GM10266 (cell line): Measurements from ENCODE around the gene CDC42EP3.

ENCODE experiments used
- DNase-seq: peaks from one replicate; pipeline ENCODE4 v3.0.0; 2012; ENCODE audit errors: extremely low spot score
- TF ChIP-seq, protein P1 (sequence below): IDR thresholded peaks from 2 replicates; pipeline ENCODE4 v1.5.1; 2012; ENCODE audit warnings: mild to moderate bottlenecking, low read depth; ENCODE audit not compliant: control insufficient read depth, insufficient read depth; ENCODE audit errors: missing control alignments

CDC42EP3 gene

DNA sequence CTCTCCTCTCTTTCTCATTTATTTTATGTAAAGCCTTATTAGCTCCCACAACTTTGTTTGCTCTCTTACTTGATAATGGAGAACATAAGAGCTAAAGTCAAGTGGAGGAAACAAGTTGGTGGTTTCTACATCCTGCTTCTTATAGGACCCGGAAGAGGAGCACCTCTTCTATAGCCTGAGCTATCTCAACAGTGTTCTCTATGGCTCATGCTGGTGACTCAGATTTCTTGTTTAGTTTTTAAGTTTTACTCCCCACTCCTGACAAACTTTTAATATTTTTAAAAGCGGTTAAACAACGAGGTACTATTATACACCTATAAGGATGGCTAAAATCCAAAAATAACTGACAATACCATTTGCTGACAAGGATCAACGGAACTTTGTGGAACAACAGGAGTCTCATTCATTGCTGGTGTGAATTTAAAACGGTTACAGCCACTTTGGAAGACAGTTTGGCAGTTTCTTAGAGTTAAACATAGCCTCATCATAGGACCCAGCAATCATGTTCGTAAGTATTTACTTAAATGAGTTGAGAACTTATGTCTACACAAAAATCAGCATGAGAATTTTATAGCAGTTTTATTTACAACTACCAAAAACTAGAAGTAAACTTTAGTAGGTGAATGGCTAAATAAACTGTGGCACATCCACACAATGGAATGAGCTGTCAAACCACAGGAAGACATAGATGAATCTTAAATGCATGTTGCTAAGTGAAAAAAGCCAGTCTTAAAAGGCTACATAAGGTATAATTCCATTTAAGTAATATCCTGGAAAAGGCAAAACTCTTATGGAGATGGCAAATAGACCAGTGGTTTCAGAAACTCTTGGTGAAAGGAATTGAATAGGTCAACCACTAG, 12.7 kb upstream of the CDC42EP3 start:
- DNase-seq = no peak
- TF ChIP-seq, protein P1, sequence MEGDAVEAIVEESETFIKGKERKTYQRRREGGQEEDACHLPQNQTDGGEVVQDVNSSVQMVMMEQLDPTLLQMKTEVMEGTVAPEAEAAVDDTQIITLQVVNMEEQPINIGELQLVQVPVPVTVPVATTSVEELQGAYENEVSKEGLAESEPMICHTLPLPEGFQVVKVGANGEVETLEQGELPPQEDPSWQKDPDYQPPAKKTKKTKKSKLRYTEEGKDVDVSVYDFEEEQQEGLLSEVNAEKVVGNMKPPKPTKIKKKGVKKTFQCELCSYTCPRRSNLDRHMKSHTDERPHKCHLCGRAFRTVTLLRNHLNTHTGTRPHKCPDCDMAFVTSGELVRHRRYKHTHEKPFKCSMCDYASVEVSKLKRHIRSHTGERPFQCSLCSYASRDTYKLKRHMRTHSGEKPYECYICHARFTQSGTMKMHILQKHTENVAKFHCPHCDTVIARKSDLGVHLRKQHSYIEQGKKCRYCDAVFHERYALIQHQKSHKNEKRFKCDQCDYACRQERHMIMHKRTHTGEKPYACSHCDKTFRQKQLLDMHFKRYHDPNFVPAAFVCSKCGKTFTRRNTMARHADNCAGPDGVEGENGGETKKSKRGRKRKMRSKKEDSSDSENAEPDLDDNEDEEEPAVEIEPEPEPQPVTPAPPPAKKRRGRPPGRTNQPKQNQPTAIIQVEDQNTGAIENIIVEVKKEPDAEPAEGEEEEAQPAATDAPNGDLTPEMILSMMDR = no peak

DNA sequence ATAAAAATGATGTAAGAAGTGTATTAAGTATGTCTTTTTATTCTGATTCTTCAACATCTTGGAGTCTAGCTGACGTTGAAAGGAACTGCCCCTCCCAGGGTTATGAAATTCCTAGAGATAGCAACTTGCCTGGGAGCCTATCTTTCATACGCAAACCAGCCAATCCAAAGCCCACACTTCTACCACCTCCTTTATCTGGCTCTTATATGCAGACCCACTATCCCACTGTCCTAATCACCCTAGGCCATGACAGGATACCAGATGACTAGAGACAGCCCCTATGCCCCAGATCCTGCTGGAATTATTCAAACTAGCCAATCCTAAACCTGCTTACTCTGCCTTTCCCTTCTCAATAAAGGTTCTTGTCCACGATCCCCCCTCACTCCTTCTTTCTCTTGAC, 11.8 kb upstream of the CDC42EP3 start:
- DNase-seq = no peak
- TF ChIP-seq, protein P1 = no peak

DNA sequence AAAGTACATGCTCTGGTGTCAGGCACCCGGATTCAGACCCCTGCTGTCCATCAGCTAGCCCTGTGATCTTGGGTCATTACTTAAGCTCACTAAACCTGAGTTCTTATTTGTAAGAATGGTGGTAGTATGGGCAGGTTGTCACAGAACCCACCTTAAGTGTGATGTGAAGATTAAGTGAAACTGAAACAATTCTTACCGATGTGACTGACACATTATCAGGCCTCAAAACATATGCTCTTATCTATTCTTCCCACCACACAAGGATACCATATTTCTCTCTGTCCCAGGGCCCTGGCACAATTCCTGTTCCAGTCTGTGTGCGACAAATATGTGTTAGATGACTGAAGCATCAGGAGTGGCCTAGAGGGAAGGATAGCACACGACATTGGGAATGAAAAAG, 11.0 kb upstream of the CDC42EP3 start:
- no peak for DNase-seq
- TF ChIP-seq, protein P1 = no peak

DNA sequence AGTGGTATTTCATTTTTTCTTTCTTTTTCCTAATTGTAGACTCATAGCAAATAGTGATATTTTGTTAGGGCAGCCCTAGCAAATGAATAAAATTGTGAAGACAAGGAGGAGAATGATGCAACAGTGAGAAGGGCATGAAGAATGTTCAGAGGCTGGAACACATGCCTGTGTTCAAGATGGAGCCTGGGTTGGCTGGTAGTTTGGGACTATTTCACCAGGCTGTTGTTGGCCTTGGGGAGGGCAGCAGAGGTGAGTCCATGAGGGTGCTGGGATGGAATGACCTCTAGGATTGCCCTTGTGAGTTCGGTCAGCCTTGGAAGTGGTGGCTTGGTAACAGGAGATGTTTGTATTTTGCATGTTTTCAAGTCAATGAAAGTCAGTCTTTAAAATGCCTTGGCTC, 10.1 kb upstream of the CDC42EP3 start:
- DNase-seq = no peak
- TF ChIP-seq, protein P1 = no peak

DNA sequence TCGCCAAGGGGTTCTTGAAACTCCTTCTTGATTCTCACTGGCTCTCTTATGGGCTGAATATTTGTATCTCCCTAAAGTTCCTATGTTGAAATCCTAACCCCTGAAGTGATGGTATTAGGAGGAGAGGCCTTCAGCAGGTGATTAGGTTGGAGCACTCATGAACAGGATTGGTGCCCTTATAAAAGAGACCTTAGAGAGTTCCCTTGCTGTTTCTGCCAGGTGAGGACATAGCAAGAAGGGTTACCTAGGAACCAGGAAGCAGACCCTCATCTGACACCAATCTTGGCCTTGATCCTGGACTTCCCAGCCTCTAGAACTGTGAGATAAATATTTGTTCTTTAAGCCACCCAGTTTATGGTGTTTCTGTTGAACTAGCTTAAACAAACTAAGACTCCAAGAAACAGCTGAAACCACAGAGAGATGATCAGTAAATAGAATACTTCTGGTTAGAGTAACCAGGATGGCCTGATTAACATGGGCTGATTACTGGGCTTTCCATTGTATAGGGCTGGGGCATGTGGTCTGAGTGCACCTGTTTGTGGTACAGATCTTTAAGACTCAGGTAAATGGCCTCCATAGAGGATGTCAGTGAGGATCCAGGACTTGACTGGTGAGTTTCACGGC, 7.7 kb upstream of the CDC42EP3 start:
- TF ChIP-seq, protein P1 = no peak
- no peak for DNase-seq

DNA sequence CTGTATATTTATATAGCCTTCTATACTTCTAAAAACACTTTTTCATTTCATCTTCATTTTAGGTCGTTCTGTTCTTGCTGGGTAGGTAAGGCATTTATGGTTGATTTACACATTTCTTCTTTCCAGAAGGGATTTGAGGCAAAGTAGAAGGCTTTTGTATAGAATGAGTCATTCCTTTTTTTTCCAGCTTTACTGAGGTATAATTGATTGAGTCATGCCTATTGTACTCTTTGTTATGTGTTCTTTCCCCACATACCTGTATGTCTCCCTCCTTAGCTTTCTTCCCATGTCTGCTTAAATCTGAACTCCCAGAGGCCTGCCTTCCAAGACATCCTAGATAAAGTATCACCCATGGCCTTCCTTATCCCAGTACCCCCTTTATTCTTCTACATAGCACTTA, 4.8 kb upstream of the CDC42EP3 start:
- DNase-seq = no peak
- TF ChIP-seq, protein P1 = no peak

DNA sequence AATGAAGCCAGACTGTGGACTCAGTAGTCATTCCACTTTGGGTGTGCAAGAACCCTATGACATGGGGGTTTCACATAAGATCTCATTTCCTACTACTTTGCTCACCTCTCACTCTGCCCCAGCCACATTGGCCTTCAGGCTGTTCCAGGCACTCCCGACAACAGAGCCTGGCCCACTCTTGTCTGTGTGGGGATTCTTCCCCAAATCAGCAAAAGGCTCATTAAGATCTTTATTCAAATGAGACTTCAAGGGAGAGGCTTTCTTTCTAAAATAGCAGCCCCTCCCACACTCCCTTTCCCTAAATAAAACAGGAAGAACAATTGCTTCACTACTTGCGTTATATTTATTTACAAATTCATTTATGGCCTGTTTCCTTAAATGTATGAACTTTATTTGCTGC, 3.5 kb upstream of the CDC42EP3 start:
- TF ChIP-seq, protein P1 = no peak
- DNase-seq = no peak
